DMS153 treated with DMSO at 0.1 percent for 48 hours (cell line): ENCODE results near the gene FAM120A.
A peak's percentile ranks its signal among the peaks of the same experiment; 100 is the strongest.

Experiments used
- DNase-seq: peaks from one replicate; lab custom pipeline; 2025; ENCODE audit not compliant: unreplicated experiment; lab: John Stamatoyannopoulos, UW

The FAM120A gene

DNA sequence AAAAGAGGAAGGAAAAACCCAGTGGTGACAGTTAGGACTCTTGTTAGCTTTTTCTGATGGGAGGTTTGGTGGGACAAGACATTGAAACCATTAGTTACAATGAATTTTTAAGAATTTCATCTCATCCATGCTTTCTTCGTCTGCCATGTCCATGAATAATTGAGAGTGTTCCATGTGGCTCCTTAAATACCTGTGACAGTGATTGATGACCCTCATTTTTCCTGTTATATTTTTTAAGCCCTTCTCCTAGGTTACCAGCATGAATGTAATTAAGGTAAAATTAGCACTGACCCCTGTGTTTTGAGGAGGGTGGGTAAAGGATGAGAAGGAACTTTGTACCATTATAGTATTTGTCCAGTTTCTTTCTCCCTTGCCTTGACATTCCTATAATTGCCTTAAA, 101.4 kb downstream of the FAM120A start:
- DNase-seq, result no peak

DNA sequence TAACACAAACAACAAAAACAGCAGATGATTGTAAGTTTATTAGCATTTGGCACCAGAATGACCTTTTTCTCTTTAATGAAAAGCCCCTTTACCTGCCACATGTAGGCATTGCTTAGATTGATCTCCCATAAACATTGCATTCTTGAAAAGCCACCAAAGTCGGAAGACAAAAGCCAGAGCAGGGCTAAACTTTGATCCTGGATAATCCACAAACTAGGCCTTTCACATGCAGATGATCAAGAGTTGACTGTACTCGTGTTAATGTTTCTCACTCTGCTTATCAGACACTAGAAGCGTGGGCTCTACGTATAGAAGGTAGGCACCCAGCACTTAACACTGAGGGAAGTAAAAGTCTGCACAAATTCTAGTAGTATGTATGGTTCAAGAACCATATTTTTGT, 103.9 kb downstream of the FAM120A start:
- DNase-seq, result no peak

DNA sequence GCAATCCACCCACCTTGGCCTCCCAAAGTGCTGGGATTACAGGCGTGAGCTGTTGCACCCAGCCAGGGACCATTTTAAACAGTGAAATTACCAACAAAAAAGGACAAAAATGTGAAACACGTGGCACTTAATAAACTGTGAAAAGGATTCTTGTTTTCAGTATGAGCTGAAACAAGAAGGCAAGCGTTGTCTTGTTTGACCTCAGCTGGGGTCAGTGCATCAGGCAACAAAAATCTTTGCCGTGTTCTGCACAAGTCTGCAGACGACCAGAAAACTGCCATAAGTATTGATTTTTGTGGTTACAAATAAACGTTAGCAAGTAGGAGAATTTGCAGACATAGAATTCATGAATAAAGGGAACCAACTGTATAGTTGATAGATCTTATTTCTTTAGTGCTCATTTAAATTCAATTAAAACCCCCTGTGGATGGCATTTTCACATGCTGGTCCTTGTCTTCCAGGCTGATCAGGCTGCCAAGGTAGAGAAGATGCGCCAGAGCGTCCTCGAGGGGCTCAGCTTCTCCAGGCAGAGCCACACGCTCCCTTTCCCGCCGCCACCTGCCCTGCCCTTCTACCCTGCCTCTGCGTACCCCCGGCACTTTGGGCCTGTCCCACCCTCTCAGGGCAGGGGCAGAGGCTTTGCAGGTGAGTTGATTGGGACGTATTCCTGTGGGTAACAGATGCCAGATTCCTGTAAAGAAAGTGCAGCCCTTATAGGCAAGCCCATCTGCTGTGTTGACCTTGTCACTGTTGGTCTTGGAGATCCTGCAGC, 106.1 kb downstream of the FAM120A start:
- no peak for DNase-seq

DNA sequence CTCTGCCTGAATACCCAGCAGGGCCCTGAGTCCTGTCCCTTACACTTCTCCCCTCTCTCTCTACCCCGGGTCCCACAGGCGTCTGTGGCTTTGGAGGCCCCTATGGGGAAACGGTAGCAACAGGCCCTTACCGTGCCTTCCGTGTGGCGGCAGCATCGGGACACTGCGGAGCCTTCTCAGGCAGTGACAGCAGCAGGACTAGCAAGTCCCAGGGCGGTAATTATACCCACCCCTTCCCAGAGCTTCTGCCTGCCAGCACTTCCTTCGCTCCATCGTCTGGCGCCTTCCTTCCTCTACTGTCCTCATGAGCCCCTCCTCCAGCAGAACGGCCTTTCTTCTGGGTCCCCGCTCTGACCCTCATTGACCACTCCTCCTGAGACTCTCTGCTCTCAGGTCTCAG, 107.0 kb downstream of the FAM120A start:
- no peak for DNase-seq

DNA sequence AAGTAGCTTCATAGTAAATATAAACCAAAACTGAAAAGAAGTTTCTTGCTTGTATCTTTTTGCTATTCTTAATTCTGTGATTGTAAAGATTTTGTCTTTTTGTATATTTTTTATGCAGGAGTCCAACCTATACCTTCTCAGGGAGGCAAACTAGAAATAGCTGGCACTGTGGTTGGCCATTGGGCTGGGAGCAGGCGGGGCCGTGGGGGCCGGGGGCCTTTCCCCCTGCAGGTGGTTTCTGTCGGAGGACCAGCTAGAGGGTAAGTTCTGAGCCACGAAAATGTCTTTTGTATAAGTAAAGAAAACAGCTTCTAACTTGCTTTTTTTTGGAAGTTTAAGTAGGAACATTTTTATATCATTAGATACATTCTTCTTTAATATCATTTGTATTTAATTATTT, 109.5 kb downstream of the FAM120A start:
- no peak for DNase-seq

DNA sequence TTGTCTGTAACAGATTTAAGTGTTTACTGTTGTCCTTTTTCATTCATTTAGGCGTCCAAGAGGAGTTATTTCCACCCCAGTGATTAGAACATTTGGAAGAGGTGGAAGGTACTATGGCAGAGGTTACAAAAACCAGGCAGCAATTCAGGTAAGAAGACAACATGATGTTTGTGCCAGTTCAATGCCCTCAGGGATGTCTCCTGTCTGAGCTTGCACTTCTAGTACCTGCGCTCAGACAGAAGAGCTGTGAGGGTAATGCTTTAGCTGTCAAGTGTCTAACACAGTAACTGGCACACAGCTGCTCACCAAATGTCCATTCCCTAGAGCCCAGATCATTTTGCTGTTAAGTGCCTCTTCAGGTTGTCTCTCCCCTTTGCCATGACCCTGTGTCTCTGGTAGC, 110.7 kb downstream of the FAM120A start:
- no peak for DNase-seq

DNA sequence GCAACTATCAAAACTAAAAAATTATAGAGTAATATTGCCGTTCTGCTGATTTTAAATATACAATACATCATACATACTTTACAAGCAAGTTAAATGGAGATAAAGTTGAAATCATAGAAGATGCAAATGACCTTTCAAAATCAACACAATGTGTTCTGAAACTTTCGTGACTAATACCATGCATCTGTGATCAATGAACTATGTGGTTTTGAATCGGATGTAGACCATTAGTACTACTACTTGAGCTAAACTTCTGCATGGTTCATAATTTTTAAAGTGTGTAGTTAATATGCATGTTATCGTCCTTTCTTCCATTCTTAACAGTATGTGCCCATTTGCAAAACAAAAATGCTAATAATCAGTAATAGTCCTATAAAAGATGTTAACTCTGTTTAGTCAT, 113.6 kb downstream of the FAM120A start:
- no peak for DNase-seq

DNA sequence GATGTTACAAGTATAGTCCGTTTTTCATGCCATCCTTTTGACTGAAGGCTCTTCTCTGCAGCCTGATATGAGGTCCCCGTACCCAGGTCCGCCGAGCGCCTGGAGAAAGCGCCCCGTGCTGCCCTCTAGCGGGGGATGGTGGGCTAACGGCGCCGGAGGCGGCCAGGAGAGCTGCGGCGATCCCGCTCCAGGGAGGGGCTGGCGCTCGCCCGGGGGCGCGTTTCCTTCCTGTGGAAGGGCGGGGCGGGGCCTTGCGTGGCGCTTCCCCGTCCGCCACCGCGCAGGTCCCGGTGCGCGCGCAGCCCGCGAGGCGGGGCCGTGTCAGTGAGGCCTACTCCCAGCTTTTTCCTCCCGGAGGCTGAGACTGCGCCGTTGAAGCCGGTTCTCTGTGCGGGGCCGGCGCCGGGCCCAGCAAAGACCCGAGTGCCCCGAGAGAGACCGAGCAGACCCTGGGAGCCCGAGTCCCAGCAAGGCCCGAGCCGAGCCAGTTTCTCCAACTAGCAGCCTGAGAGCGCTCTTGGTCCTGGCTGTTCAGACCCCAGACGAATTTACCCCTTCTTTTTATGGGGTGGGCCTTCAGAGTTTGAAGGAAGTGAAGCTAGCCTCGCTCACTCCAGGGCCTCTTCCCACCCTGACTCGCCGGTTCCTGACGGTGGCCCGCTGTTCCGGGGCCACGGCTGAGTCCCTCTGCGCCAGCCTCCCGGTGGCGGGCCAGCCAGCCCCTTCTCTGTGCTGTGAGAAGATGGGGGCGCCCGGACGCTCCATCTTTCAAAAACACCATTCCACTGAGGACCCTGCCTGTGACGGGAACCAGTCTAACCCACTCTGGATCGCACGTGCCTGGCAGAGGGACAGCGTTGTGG, 115.2 kb downstream of the FAM120A start:
- DNase-seq, result peak; percentile 96

DNA sequence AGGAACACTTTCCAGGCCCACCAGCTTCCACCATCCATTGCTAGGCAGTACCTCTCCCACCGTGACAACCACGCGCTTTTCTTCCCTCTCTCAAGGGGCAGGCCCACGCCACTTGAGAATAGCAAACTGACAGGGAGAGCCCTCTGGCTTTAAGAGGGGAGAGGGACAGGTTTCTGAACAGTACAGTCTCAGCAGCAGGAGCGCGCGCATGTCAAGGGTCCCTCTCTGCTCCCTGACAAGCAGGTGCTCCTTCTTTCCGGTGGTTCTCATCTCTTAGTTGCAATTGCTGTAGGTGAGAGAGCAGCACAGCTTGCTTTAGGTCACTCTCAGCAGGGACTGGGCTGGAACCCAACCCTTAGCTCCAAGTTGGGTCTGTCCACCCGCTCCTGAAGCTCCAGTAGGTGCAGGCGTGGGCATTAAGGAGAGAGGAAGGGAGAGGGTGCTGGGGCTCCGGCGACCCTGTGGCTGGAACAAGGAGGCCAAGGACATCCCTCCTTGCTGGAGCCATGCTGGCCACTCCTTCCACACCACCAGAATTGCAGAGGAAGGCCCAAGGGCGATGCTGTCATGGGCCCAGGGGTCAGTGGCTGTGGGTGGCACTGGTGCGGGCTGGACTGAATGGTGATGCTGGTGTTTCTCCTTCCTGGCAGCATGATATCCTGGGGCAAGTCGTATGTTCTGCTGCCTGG, 115.9 kb downstream of the FAM120A start:
- no peak for DNase-seq

DNA sequence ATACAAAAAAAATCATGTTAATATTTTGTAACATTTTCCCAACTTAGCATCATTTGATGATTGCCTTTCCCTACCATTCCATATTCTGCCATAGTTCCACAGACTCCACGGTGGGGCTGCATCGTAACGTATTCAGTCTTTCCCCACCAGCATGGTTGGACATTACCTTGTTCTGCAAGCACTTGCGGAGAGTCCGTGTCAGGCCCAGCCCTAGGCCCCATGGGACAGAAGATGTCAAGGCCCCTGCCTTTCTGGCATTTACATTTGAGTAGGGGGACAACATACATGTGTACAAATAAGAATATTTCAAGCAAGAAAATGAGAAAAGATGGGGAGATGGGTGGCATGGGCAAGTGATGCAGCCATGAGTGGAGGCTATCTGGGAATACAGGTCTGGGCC, 116.7 kb downstream of the FAM120A start:
- DNase-seq, result no peak

DNA sequence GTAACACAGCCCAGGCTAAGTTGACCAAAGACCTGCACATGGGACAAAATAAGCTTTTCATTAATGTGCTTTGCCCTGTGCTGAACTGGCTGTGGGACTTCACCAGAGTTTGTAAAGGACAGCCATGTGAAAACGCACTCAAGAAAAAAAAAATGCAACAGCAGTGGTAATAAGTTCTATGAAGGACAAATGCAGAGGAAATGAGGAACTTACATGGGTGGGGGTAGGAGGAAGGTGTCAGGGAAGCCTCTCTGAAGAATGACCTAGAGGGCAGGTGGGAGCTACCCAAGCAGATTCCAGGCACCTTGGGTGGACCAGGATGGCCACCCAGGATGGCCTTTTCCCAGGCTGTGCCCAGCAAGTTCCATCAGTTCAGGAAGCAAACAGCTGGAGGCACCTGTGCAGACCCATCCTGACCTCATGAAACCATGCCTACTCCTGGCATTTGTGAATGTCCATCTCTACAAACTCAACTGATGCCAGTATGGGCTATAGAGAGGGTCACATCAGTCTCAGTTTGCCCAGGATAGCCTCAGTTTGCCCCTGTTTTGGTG, 118.2 kb downstream of the FAM120A start:
- no peak for DNase-seq

DNA sequence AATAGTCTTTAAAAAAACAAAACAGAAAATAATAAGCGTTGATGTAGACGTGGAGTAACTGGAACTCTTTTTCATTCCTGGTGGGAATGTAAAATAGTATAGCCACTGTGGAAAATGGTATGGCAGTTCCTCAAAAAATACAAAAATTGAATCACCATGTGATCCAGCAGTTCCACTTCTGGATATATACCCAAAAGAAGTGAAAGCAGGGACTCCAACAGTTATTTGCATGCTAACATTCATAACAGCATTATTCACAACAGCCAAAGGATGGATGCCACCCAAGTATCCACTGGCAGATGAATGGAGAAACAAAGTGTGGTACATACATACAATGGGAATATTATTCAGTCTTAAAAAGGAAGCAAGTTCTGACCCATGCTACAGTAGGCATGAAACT, 120.7 kb downstream of the FAM120A start:
- DNase-seq, result no peak

DNA sequence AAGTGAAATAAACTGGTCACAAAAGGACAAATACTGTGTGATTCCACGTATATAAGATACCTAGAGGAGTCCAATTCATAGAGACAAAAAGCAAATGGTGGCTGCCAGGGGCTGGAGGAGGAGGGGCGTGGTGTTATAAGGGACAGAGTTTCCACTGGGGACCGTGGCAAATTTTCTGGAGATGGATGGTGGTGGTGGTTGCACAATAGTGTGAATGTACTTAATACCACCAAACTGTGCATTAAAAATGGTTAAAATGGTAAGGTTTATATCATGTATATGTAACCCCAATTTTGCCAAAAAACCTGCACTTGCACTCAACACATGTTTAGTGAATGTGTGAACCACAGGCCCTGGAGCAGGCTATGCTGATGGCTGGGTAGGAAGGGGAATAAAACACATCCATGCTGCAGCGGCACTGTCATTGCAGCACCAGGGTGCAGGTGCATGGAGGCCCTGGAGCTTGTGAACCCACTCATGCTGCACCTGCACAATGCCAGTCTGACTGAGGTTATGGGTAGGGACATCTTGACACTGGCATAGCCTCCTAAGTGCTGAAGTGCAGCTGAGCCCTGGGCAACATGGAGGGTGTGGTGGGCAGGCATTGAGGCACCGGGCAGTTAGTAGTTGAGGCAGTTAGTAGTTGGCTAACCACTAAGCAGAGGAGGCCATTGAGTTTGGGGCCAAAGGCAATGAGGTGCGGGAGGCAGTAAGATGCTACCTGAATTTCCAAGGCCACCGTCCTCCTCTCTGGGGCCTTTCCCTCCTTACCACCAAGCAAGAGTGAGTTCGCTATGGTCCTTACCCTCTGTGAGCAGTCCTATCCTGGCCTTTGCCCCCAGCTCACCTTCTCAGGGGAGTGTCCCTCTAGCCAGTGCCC, 121.4 kb downstream of the FAM120A start:
- no peak for DNase-seq

DNA sequence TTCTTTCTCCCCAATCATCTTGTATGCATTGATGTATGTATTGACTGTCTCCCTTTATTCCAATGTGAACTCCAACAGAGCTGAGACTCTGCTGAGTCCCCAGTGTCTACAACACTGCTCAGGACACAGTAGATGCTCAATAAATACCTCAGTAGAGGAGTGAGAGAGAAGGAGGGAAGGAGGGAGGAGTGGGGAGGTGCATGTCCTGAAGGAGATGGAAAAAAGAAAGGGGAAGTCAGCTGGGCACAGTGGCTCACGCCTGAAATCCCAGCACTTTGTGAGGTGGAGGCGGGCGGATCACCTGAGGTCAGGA, 122.0 kb downstream of the FAM120A start:
- DNase-seq, result no peak

DNA sequence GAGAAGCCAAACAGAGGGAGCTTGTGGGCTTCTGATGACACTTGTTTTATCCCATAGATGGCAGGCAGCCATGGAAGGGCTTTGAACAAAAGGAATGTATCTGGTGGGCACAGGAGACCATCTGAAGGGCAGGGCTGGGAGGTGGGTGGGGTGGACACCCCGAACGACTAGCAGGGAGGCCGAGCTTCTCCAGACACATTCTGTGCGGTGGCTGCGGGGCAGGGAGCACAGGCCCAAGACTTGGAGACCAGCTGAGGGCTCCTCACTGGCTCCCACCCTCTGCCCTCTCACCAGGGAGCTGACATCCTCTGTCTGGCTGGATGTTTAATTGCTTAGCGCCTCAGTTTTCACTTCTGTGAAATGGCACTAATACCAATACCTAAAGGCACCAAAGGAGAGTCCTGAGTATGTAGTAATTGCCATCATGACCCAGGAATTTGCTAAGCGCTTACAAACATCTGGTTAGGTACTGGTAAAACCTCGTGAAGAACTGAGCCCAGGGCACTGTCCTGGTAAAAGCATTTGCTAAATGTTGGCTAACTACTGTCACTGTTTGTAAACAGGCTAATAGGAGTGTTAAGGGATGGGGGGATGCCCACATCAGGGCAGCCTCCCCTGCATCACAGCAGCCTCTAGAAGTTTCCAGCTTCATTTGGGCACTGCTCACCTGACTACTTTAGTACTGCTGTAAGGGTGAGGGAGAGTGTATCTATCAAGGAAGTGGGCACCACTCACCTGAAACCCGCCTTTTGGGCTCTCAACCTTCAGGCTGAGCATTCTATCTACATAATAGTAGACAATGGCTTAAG, 122.8 kb downstream of the FAM120A start:
- no peak for DNase-seq

DNA sequence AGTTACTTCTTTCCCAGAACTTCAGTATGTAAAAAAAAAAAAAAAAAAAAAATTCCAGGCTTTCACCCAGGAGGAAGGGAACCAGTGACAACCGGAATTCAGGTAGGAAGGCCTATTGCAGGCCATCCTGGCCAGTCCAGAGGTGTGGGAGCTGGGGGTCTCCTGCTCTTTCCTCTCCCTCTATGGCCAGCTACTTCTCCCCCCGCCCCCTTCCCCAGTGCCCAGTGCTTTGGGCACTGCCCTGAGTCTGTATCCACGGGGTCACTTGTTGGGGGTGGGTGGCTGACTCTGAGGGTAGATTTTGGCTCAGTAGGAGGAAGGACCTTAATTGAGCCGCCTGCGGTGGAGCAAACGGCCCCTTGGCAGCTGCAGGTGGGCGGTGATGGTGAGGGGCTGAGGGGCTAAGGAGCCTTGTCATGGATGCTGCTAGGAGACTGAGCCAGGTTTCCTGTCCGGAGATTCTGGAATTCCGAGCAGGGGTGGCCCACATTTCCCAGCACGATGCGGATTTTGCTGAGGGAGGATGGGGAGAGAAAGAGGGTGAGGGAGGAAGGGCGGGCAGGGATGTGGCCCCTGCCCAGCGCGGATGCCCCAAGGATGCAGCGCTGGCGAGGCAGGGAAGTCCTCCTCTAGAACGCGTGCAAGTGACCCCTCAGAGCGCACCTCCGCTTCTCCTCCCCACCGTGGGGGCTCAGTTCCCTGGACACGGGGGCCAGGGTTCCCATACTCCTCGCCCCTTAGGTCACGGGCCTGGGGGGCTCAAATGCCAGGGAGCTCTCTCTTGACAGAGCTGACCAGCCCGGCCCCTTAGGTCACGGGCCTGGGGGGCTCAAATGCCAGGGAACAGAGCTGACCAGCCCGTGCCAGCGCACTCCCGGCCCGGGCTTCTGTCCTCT, 123.7 kb downstream of the FAM120A start:
- no peak for DNase-seq

DNA sequence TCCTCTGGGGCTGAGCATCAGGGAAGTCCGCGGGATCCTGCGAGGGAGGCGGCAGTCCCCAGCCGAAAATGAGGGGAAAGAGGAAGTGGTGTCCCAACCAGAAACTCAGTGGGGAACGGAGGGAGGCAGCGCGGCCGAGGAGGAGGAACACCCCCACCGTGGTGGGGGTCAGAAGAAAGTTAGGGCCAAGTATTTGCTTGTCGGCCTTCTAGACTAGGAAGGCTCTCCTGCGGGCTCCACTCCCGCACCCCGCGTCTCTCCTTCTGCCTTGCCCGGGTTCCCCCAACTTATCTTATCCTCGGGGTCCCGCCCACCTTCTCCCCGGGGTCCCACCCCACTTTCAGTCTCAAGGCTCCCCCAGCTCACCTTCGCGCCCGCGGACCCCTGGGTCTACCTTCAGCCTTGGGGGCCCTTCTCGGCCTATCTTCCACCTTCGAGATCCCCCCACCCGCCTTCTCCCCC, 124.3 kb downstream of the FAM120A start:
- no peak for DNase-seq

DNA sequence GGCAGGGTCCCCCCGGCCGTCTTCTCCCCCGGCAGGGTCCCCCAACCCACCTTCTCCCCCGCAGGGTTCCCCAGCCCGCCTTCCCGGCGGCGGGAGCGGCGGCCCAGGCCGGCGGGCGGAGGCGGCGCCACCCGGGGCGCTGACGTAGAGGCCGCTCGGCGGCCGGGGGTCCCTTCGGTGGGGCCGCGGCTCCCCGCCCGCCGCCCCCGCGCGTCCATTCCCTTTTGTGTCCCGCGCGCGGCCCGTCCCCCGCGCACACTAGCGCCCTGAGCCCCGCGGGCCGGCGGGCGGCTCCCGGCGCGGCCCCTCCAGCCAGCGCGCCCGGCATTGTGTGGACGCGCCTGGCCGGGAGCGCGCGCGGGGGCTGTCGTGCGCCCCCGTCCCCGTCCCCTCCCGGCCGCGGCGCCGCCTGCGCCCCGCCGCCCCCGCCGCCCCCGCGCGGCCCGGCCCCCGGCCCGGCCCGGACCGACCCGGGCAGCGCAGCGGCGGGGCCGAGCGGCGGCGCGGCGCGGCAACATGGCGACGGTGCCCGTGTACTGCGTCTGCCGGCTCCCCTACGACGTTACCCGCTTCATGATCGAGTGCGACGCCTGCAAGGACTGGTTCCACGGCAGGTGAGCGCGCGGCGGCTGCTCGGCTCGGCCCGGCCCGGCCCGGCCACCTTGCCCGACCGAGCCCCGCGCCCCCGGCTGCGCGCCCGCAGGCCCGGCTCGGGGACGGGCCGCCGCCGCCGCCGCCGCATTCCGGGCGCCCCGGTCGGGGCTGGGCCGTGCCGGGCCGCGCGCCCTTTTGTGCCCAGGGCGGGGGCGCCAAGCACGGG, 125.0 kb downstream of the FAM120A start, which contains the start of gene PHF2:
TSS of gene PHF2 (plus strand) at position 327 of the 820 bp plus-strand sequence. CDS start at position 517, 190 bp downstream.
- no peak for DNase-seq
